ENCODE data around the gene TWF2.

Gene TWF2

DNA sequence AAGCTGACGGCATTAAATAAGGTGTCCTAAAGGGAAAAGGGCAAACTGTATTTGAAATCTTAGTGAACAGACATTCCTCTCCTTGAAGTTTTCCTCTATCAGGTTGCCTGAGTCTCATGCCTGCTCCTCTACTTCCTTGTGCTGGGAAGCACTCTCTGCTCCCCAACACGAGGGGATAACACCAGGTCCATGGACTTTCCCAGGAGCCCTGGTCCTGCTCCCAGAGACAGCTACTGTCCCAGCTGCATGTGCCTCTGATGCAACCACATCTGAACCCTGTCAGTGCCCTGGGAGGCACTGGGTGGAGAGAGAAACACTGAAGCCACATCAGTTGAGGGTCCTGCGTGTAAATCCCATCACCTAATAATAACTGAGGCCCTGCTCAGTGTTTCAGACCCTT is 20.9 kb downstream of the TWF2 start:
- Histone ChIP-seq H3K4me3 (replicated peaks; ENCODE audit: insufficient read depth, low read length) (no peak overlapping the region), H3K27me3 (ENCODE audit: insufficient read depth, poor library complexity, severe bottlenecking) (no peaks in the 10 kb centered on the region), H3K27ac (replicated peaks) (no peak overlapping the region)
- no peak for DNase-seq (ENCODE audit: low read depth in 1 of 2, low spot score in 1 of 2)
- TF ChIP-seq, protein P1, sequence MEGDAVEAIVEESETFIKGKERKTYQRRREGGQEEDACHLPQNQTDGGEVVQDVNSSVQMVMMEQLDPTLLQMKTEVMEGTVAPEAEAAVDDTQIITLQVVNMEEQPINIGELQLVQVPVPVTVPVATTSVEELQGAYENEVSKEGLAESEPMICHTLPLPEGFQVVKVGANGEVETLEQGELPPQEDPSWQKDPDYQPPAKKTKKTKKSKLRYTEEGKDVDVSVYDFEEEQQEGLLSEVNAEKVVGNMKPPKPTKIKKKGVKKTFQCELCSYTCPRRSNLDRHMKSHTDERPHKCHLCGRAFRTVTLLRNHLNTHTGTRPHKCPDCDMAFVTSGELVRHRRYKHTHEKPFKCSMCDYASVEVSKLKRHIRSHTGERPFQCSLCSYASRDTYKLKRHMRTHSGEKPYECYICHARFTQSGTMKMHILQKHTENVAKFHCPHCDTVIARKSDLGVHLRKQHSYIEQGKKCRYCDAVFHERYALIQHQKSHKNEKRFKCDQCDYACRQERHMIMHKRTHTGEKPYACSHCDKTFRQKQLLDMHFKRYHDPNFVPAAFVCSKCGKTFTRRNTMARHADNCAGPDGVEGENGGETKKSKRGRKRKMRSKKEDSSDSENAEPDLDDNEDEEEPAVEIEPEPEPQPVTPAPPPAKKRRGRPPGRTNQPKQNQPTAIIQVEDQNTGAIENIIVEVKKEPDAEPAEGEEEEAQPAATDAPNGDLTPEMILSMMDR (IDR thresholded peaks at IDR 0.05; ENCODE audit: insufficient read depth, low read length), result no peak
- TF ChIP-seq GABPA (IDR thresholded peaks at IDR 0.05; ENCODE audit: low read depth) (no peak), SPI1 (IDR thresholded peaks at IDR 0.05; ENCODE audit: borderline replicate concordance, low read depth) (no peak), POLR2AphosphoS5 (IDR thresholded peaks at IDR 0.05; ENCODE audit: low read depth) (no peak)
- TF ChIP-seq, protein P2, sequence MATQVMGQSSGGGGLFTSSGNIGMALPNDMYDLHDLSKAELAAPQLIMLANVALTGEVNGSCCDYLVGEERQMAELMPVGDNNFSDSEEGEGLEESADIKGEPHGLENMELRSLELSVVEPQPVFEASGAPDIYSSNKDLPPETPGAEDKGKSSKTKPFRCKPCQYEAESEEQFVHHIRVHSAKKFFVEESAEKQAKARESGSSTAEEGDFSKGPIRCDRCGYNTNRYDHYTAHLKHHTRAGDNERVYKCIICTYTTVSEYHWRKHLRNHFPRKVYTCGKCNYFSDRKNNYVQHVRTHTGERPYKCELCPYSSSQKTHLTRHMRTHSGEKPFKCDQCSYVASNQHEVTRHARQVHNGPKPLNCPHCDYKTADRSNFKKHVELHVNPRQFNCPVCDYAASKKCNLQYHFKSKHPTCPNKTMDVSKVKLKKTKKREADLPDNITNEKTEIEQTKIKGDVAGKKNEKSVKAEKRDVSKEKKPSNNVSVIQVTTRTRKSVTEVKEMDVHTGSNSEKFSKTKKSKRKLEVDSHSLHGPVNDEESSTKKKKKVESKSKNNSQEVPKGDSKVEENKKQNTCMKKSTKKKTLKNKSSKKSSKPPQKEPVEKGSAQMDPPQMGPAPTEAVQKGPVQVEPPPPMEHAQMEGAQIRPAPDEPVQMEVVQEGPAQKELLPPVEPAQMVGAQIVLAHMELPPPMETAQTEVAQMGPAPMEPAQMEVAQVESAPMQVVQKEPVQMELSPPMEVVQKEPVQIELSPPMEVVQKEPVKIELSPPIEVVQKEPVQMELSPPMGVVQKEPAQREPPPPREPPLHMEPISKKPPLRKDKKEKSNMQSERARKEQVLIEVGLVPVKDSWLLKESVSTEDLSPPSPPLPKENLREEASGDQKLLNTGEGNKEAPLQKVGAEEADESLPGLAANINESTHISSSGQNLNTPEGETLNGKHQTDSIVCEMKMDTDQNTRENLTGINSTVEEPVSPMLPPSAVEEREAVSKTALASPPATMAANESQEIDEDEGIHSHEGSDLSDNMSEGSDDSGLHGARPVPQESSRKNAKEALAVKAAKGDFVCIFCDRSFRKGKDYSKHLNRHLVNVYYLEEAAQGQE (IDR thresholded peaks at IDR 0.05; ENCODE audit: insufficient replicate concordance, low read depth), result no peak

DNA sequence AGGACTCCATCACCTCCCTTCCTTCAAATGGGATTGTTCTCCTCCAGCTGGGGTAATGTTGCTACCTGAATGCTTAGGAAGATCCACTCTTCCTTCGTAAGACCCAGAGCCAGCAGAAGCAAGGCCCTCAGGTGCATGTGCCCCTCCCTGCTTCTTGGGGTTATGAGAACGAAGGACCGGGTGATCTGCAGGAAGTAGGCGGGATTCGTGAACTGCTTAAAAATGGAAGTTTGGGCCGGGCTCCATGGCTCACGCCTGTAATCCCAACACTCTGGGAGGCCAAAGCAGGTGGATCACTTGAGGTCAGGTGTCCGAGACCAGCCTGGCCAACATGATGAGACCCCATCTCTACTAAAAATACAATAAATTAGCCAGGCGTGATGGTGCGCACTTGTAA is 21.6 kb downstream of the TWF2 start:
- DNase-seq (ENCODE audit: low read depth in 1 of 2, low spot score in 1 of 2), result no peak

DNA sequence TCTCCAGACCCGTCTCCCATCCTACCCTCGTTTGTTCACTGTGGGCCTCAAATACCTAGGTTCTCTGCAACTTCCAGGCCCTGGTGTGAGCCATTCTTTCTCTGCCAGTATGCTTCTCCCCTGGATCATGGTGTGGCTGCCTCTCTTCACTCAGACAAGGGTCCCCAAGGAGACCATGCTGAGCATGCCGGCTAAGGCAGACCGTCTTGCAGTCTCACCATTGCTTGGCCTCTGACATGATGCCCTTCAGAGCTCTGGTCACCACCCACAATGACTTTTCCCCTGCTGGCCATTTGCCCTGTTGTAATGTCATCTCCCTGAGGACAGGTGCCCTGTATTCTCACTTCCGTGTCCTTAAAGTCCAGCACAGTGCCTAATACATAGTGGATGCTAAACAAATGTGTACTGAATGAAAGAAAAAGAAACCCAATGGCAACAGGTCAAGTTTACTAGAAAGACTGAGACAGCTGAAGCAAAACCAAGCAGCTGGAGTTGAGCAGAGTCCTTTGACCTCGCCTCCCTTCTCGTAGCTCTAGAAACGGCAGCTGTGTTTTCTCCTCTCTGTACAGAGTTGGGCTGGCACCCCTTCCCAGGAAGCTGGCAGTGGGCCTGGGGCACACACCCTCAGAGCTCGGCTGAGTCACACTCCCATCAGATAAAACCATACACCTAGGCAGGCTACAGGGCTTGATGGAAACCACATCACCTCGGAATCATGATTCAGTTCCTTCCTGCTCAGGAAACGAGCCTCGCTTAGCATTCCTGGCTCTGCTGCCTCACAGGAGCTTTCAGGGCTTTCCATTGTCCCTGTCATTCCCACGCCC is 22.2 kb downstream of the TWF2 start:
- 0 out of 2 replicates have a peak overlapping the region, but pooled peaks have one; percentile 3 for H3K27ac ChIP-seq (replicated peaks)
- no peaks in the 10 kb centered on the region for H3K27me3 ChIP-seq (ENCODE audit: insufficient read depth, poor library complexity, severe bottlenecking)
- no peak for DNase-seq (ENCODE audit: low read depth in 1 of 2, low spot score in 1 of 2)
- 0 out of 2 replicates have a peak, but pooled peaks have one; percentile 28 for TF ChIP-seq POLR2AphosphoS5 (IDR thresholded peaks at IDR 0.05; ENCODE audit: low read depth)
- TF ChIP-seq, protein P1 (IDR thresholded peaks at IDR 0.05; ENCODE audit: insufficient read depth, low read length), result no peak
- no peak overlapping the region for H3K4me3 ChIP-seq (replicated peaks; ENCODE audit: insufficient read depth, low read length)

More for the DNA sequence above, 21.6 kb downstream of the TWF2 start:
- TF ChIP-seq POLR2AphosphoS5 (IDR thresholded peaks at IDR 0.05; ENCODE audit: low read depth), result no peak
- TF ChIP-seq, protein P2 (IDR thresholded peaks at IDR 0.05; ENCODE audit: insufficient replicate concordance, low read depth), result no peak
- no peak for TF ChIP-seq SPI1 (IDR thresholded peaks at IDR 0.05; ENCODE audit: borderline replicate concordance, low read depth)
- TF ChIP-seq, protein P1 (IDR thresholded peaks at IDR 0.05; ENCODE audit: insufficient read depth, low read length), result no peak
- no peak for TF ChIP-seq GABPA (IDR thresholded peaks at IDR 0.05; ENCODE audit: low read depth)
- Histone ChIP-seq H3K4me3 (replicated peaks; ENCODE audit: insufficient read depth, low read length) (no peak overlapping the region), H3K27me3 (ENCODE audit: insufficient read depth, poor library complexity, severe bottlenecking) (no peaks in the 10 kb centered on the region), H3K27ac (replicated peaks) (no peak overlapping the region)
